ENCODE results near the gene AMZ2. TPM values are rescaled to one million over a fixed set of nuclear protein-coding genes. Genes with fewer than 3 reads are reported as not detected.
"Not testable (repeated sequence)": the region's sequence is repeated elsewhere in the genome, so short reads cannot be mapped to it uniquely, and the experiment has no call there.

Gene AMZ2
- total and polyA plus RNA-seq, 2 experiments from 2014 or later = 54.2 to 71.5 TPM

- TF ChIP-seq CREB1 (CRISPR knock-in tag; IDR thresholded peaks at IDR 0.05; ENCODE audit: low read depth) (no peak), NANOG (IDR thresholded peaks at IDR 0.05; ENCODE audit: borderline replicate concordance) (no peak), ZNF331 (CRISPR knock-in tag; IDR thresholded peaks at IDR 0.05; ENCODE audit: low read depth) (no peak), EZH2 (IDR thresholded peaks at IDR 0.05; ENCODE audit: low read depth, unreplicated experiment) (no peak), STAT1 (IDR thresholded peaks at IDR 0.05; ENCODE audit: unreplicated experiment) (no peak), ZNF114 (CRISPR knock-in tag; IDR thresholded peaks at IDR 0.05) (no peak), JUNB (IDR thresholded peaks at IDR 0.05; ENCODE audit: unreplicated experiment) (no peak)
- TF ChIP-seq, protein P1, sequence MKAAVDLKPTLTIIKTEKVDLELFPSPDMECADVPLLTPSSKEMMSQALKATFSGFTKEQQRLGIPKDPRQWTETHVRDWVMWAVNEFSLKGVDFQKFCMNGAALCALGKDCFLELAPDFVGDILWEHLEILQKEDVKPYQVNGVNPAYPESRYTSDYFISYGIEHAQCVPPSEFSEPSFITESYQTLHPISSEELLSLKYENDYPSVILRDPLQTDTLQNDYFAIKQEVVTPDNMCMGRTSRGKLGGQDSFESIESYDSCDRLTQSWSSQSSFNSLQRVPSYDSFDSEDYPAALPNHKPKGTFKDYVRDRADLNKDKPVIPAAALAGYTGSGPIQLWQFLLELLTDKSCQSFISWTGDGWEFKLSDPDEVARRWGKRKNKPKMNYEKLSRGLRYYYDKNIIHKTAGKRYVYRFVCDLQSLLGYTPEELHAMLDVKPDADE (IDR thresholded peaks at IDR 0.05) = no peak
- TF ChIP-seq, protein P2, sequence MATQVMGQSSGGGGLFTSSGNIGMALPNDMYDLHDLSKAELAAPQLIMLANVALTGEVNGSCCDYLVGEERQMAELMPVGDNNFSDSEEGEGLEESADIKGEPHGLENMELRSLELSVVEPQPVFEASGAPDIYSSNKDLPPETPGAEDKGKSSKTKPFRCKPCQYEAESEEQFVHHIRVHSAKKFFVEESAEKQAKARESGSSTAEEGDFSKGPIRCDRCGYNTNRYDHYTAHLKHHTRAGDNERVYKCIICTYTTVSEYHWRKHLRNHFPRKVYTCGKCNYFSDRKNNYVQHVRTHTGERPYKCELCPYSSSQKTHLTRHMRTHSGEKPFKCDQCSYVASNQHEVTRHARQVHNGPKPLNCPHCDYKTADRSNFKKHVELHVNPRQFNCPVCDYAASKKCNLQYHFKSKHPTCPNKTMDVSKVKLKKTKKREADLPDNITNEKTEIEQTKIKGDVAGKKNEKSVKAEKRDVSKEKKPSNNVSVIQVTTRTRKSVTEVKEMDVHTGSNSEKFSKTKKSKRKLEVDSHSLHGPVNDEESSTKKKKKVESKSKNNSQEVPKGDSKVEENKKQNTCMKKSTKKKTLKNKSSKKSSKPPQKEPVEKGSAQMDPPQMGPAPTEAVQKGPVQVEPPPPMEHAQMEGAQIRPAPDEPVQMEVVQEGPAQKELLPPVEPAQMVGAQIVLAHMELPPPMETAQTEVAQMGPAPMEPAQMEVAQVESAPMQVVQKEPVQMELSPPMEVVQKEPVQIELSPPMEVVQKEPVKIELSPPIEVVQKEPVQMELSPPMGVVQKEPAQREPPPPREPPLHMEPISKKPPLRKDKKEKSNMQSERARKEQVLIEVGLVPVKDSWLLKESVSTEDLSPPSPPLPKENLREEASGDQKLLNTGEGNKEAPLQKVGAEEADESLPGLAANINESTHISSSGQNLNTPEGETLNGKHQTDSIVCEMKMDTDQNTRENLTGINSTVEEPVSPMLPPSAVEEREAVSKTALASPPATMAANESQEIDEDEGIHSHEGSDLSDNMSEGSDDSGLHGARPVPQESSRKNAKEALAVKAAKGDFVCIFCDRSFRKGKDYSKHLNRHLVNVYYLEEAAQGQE (IDR thresholded peaks at IDR 0.05; ENCODE audit: unreplicated experiment) = no peak
Observed at GRCh38 chr17:68205808-68206720, 41.8 kb upstream of the AMZ2 start (continued).

GRCh38 chr17:68207651-68208253 is 40.1 kb upstream of the AMZ2 start:
- no peak overlapping the region for H3K4me3 ChIP-seq
- ATAC-seq (no peak), DNase-seq (ENCODE audit: low spot score) (no peak)
- no peaks in the 10 kb centered on the region for H3K9me2 ChIP-seq (ENCODE audit: insufficient read depth)
- H4K20me1 ChIP-seq (replicated peaks; ENCODE audit: insufficient read depth) = no peaks in the 10 kb centered on the region
- Mint-ChIP-seq H3K9me3 (peaks cover 8% of the 10 kb centered on the region; the same call in 2 of the 3 replicates), H3K4me3 (no peak overlapping the region), H3K27ac (no peak overlapping the region), H3K36me3 (ENCODE audit: low read depth) (peaks cover 37% of the 10 kb centered on the region), H3K27me3 (ENCODE audit: insufficient read depth, low read depth, poor library complexity) (peaks cover 22% of the 10 kb centered on the region), H3K4me1 (peaks cover 10% of the 10 kb centered on the region)
- peaks cover 23% of the 10 kb centered on the region for H3K27me3 ChIP-seq (ENCODE audit: insufficient read depth)
- peaks cover 11% of the 10 kb centered on the region for H3K79me2 ChIP-seq (replicated peaks; ENCODE audit: insufficient read depth)
- no peaks in the 10 kb centered on the region for H3F3A ChIP-seq (replicated peaks; ENCODE audit: low read depth)
- no peak overlapping the region for H3K4me2 ChIP-seq
- TF ChIP-seq CREB1 (CRISPR knock-in tag; IDR thresholded peaks at IDR 0.05; ENCODE audit: low read depth) = no peak
- no peak overlapping the region for H2AFZ ChIP-seq
- H3K27ac ChIP-seq (ENCODE audit: low read depth) = no peak overlapping the region
- H3K36me3 ChIP-seq (ENCODE audit: insufficient read depth) = peaks cover 6% of the 10 kb centered on the region
- peaks cover 10% of the 10 kb centered on the region; the same call in 1 of the 2 replicates for H3K4me1 ChIP-seq (ENCODE audit: insufficient read depth)

DNA sequence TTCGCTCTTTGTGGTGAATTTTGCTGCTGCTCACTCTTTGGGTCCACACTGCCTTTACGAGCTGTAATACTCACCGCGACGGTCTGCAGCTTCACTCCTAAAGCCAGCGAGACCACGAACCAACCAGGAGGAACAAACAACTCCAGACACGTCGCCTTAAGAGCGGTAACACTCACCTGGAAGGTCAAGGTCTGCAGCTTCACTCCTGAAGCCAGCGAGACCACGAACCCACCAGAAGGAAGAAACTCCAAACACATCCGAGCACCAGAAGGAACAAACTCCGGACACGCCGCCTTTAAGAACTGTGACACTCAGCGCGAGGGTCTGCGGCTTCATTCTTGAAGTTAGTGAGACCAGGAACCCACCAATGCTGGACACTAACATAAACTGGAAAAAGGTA is 39.2 kb upstream of the AMZ2 start:
- H3F3A ChIP-seq (replicated peaks; ENCODE audit: low read depth); H3K4me3 Mint-ChIP-seq; H3K9me3 Mint-ChIP-seq; H2AFZ ChIP-seq; DNase-seq (ENCODE audit: low spot score); H3K4me3 ChIP-seq; H4K20me1 ChIP-seq (replicated peaks; ENCODE audit: insufficient read depth); H3K4me1 ChIP-seq (ENCODE audit: insufficient read depth); H3K9me2 ChIP-seq (ENCODE audit: insufficient read depth); H3K4me2 ChIP-seq; H3K27ac ChIP-seq (ENCODE audit: low read depth); H3K36me3 ChIP-seq (ENCODE audit: insufficient read depth); H3K27ac Mint-ChIP-seq; ATAC-seq: not testable (repeated sequence)
- peaks cover 11% of the 10 kb centered on the region for H3K79me2 ChIP-seq (replicated peaks; ENCODE audit: insufficient read depth)
- Mint-ChIP-seq H3K27me3 (ENCODE audit: insufficient read depth, low read depth, poor library complexity) (peaks cover 13% of the 10 kb centered on the region), H3K36me3 (ENCODE audit: low read depth) (peaks cover 39% of the 10 kb centered on the region), H3K4me1 (peaks cover 10% of the 10 kb centered on the region)
- H3K27me3 ChIP-seq (ENCODE audit: insufficient read depth) = peaks cover 14% of the 10 kb centered on the region

- ATAC-seq; H3F3A ChIP-seq (replicated peaks; ENCODE audit: low read depth); H3K4me3 ChIP-seq; H3K4me3 Mint-ChIP-seq; H3K27me3 ChIP-seq (ENCODE audit: insufficient read depth); H2AFZ ChIP-seq; H4K20me1 ChIP-seq (replicated peaks; ENCODE audit: insufficient read depth); H3K4me1 ChIP-seq (ENCODE audit: insufficient read depth); H3K27ac ChIP-seq (ENCODE audit: low read depth); H3K9me3 Mint-ChIP-seq; H3K4me2 ChIP-seq; H3K27ac Mint-ChIP-seq; H3K36me3 ChIP-seq (ENCODE audit: insufficient read depth); DNase-seq (ENCODE audit: low spot score); H3K9me2 ChIP-seq (ENCODE audit: insufficient read depth); H3K27me3 Mint-ChIP-seq (ENCODE audit: insufficient read depth, low read depth, poor library complexity): not testable (repeated sequence)
- peaks cover 11% of the 10 kb centered on the region for H3K79me2 ChIP-seq (replicated peaks; ENCODE audit: insufficient read depth)
- H3K36me3 Mint-ChIP-seq (ENCODE audit: low read depth) = peaks cover 39% of the 10 kb centered on the region
- peaks cover 10% of the 10 kb centered on the region for H3K4me1 Mint-ChIP-seq
Observed at GRCh38 chr17:68209191-68209900, 38.5 kb upstream of the AMZ2 start.

Measured in GM23338 (cell line).